ENCODE measurements around the gene TUBB2A. TPM values are rescaled to one million over a fixed set of nuclear protein-coding genes. Genes with fewer than 3 reads are reported as not detected.

TUBB2A gene
- total RNA-seq, 1 donor from 2014 or later = 18.3 TPM

DNA sequence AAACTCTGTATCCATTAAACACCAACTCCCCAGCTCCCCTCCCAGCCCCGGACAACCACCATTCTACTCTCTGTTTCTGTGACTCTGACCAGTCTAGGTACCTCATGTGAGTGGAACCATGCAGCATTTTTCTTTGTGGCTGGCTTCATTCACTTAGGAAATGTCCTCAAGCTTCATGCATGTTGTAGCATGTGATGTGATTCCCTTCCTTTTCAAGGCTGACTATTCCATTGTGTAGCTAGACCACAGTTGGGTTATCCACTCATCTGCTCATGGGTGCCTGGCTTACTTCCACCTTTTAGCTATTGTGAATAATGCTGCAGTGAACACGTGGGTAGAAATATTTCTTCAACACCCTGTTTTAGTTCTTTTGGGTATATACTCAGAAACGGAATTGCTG lies 47.6 kb downstream of the TUBB2A start:
- no peak for ATAC-seq
- Histone ChIP-seq H3K27ac (no peak overlapping the region), H3K4me1 (no peaks in the 10 kb centered on the region), H3K9me3 (no peaks in the 10 kb centered on the region), H3K36me3 (peaks cover 98% of the 10 kb centered on the region), H3K27me3 (ENCODE audit: low read depth) (no peaks in the 10 kb centered on the region), H3K4me3 (no peak overlapping the region)
- DNase-seq = no peak
- intact Hi-C loops (cut with DNase I) = no loop called here
- TF ChIP-seq, protein P1, sequence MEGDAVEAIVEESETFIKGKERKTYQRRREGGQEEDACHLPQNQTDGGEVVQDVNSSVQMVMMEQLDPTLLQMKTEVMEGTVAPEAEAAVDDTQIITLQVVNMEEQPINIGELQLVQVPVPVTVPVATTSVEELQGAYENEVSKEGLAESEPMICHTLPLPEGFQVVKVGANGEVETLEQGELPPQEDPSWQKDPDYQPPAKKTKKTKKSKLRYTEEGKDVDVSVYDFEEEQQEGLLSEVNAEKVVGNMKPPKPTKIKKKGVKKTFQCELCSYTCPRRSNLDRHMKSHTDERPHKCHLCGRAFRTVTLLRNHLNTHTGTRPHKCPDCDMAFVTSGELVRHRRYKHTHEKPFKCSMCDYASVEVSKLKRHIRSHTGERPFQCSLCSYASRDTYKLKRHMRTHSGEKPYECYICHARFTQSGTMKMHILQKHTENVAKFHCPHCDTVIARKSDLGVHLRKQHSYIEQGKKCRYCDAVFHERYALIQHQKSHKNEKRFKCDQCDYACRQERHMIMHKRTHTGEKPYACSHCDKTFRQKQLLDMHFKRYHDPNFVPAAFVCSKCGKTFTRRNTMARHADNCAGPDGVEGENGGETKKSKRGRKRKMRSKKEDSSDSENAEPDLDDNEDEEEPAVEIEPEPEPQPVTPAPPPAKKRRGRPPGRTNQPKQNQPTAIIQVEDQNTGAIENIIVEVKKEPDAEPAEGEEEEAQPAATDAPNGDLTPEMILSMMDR (IDR thresholded peaks at IDR 0.05) = no peak

DNA sequence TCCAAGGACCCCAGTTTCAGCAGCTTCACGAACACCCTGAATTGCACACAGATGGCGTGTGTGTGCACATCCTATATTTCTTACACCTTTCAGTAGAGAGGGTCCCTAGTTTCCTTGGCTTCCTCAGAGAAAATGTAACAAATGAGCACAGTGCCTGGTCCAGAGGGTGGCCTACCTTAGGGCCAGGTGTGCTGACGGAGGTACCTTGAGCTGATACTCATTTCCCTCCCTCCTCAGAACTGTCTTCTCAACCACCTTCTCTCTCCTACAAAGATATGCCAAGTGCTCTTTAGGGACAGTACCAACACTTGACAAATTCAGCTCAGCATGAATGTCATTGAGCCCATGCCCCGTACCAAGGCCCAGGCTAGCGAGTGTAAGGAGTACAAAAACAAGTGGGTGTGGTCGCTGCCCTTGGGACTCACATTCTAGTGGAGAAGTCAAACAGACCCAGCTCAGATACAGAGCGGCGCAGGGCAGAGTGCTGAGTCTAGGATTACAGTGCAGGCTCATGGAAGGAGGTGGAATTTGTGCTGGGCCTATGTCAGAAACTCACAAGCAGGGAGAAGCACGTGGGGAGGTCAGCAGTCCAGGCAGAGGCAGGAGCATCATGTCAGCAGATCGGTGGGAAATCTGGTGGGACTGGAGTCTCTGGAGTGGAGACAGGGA lies 48.5 kb downstream of the TUBB2A start:
- TF ChIP-seq, protein P1 (IDR thresholded peaks at IDR 0.05) = no peak
- Histone ChIP-seq H3K36me3 (peaks cover 98% of the 10 kb centered on the region), H3K4me1 (no peaks in the 10 kb centered on the region), H3K27ac (no peak overlapping the region), H3K27me3 (ENCODE audit: low read depth) (no peaks in the 10 kb centered on the region), H3K9me3 (no peaks in the 10 kb centered on the region), H3K4me3 (no peak overlapping the region)
- intact Hi-C loops (cut with DNase I) = no loop called here
- ATAC-seq (peak; percentile 48 to 72), DNase-seq (no peak)

Other genes with a start within 250 kb of the TUBB2A start
- gene SERPINB6, start 186.0 kb downstream of the TUBB2A start, total RNA-seq = 160 TPM
- 22.4 TPM for gene NQO2, start 157.7 kb downstream of the TUBB2A start, total RNA-seq
- 26.3 TPM for gene RIPK1, start 89.0 kb downstream of the TUBB2A start, total RNA-seq
- gene BPHL, start 38.8 kb downstream of the TUBB2A start, total RNA-seq = 12.7 TPM
- gene TUBB2B, start 70.1 kb upstream of the TUBB2A start, total RNA-seq = 0.59 TPM
- gene PSMG4, start 101.4 kb upstream of the TUBB2A start, total RNA-seq = 19.1 TPM